NCI-H345 (cell line): ENCODE results near the gene TIPARP.
"Not testable (repeated sequence)": the region's sequence is repeated elsewhere in the genome, so short reads cannot be mapped to it uniquely, and the experiment has no call there.

Source experiments
- DNase-seq: peaks from one replicate; lab custom pipeline; 2025; lab: John Stamatoyannopoulos, UW

TIPARP gene

GRCh38 chr3:156648086-156648485 is 26.3 kb upstream of the TIPARP start:
- no peak for DNase-seq

GRCh38 chr3:156649681-156650080 is 24.7 kb upstream of the TIPARP start:
- DNase-seq, result no peak

- DNase-seq, result not testable (repeated sequence)
Measured at GRCh38 chr3:156652661-156653060, 21.7 kb upstream of the TIPARP start.

- no peak for DNase-seq
Measured at GRCh38 chr3:156654834-156655233, 19.6 kb upstream of the TIPARP start.

- no peak for DNase-seq
Measured at GRCh38 chr3:156655819-156656550, 18.4 kb upstream of the TIPARP start.

- DNase-seq, result no peak
Measured at GRCh38 chr3:156657440-156657839, 16.9 kb upstream of the TIPARP start.

GRCh38 chr3:156657862-156658731 is 16.3 kb upstream of the TIPARP start:
- no peak for DNase-seq

GRCh38 chr3:156658732-156659090 is 15.7 kb upstream of the TIPARP start:
- no peak for DNase-seq

- DNase-seq, result no peak
Measured at GRCh38 chr3:156659260-156659659, 15.1 kb upstream of the TIPARP start.

GRCh38 chr3:156661155-156661554 is 13.2 kb upstream of the TIPARP start:
- no peak for DNase-seq

GRCh38 chr3:156664011-156664830 is 10.2 kb upstream of the TIPARP start:
- DNase-seq, result no peak

- no peak for DNase-seq
Measured at GRCh38 chr3:156664831-156665178, 9.6 kb upstream of the TIPARP start.

- no peak for DNase-seq
Measured at GRCh38 chr3:156665291-156665690, 9.1 kb upstream of the TIPARP start.

GRCh38 chr3:156666073-156666472 is 8.3 kb upstream of the TIPARP start:
- DNase-seq, result no peak

- DNase-seq, result no peak
Measured at GRCh38 chr3:156668073-156668763, 6.2 kb upstream of the TIPARP start.

- DNase-seq, result no peak
Measured at GRCh38 chr3:156670077-156670476, 4.3 kb upstream of the TIPARP start.

GRCh38 chr3:156670652-156671051 is 3.7 kb upstream of the TIPARP start:
- no peak for DNase-seq

GRCh38 chr3:156673732-156674045 is 701 bp upstream of the TIPARP start:
- no peak for DNase-seq

GRCh38 chr3:156674911-156675829 is 780 bp downstream of the TIPARP start:
- peak; percentile 34 for DNase-seq

GRCh38 chr3:156675830-156676767 is 1.7 kb downstream of the TIPARP start:
- peak; percentile 42 for DNase-seq
